Activated T-cell treated with anti-CD3 and anti-CD28 coated beads, Interleukin-2, amount 50 U/mL, for 1 hour (primary cell): Measurements from ENCODE around the gene TPT1.

Experiments used
- DNase-seq: peaks from one replicate; pipeline ENCODE4 v3.0.0-alpha.2; 2020

TPT1 gene

GRCh38 chr13:45333251-45333976, 7.6 kb downstream of the TPT1 start:
- no peak for DNase-seq

- DNase-seq = no peak
Measured at GRCh38 chr13:45332831-45333219, 8.2 kb downstream of the TPT1 start.

GRCh38 chr13:45332036-45332830, 8.8 kb downstream of the TPT1 start:
- DNase-seq = no peak

- DNase-seq = no peak
Measured at GRCh38 chr13:45331692-45332035, 9.3 kb downstream of the TPT1 start.

GRCh38 chr13:45331123-45331619, 9.8 kb downstream of the TPT1 start:
- DNase-seq = no peak

- DNase-seq = no peak
Measured at GRCh38 chr13:45328661-45329111, 12.3 kb downstream of the TPT1 start.

GRCh38 chr13:45327253-45327955, 13.6 kb downstream of the TPT1 start:
- DNase-seq = no peak

GRCh38 chr13:45325806-45326205, 15.2 kb downstream of the TPT1 start:
- no peak for DNase-seq

- no peak for DNase-seq
Measured at GRCh38 chr13:45320876-45321629, 19.9 kb downstream of the TPT1 start.

- no peak for DNase-seq
Measured at GRCh38 chr13:45316996-45317395, 24.0 kb downstream of the TPT1 start.

GRCh38 chr13:45316338-45316737, 24.6 kb downstream of the TPT1 start:
- DNase-seq = no peak

- DNase-seq = no peak
Measured at GRCh38 chr13:45315520-45316167, 25.3 kb downstream of the TPT1 start.

GRCh38 chr13:45314822-45315221, 26.2 kb downstream of the TPT1 start:
- DNase-seq = no peak

- DNase-seq = no peak
Measured at GRCh38 chr13:45310341-45311131, 30.4 kb downstream of the TPT1 start.

GRCh38 chr13:45306966-45307365, 34.0 kb downstream of the TPT1 start:
- DNase-seq = no peak

GRCh38 chr13:45305079-45305478, 35.9 kb downstream of the TPT1 start:
- no peak for DNase-seq

- DNase-seq = no peak
Measured at GRCh38 chr13:45303866-45304265, 37.1 kb downstream of the TPT1 start.

GRCh38 chr13:45303026-45303425, 38.0 kb downstream of the TPT1 start:
- DNase-seq = no peak

GRCh38 chr13:45302507-45302906, 38.5 kb downstream of the TPT1 start:
- DNase-seq = no peak

- no peak for DNase-seq
Measured at GRCh38 chr13:45301263-45301662, 39.7 kb downstream of the TPT1 start.

- no peak for DNase-seq
Measured at GRCh38 chr13:45300190-45300985, 40.6 kb downstream of the TPT1 start.
